HCT116 (cell line): ENCODE measurements around the gene ARSI. TPM values are rescaled to one million over a fixed set of nuclear protein-coding genes. Genes with fewer than 3 reads are reported as not detected.

ENCODE experiments used
- ATAC-seq: fragments of 200-7000 bp; cut with Tn5 transposase; 2 replicates; pipeline ENCODE4 v1.9.1; 2020; ENCODE audit warnings: mild to moderate bottlenecking, moderate library complexity
- BruUV-seq: library from RNA; stranded (reverse); fragments of 400-500 nt; replicated peaks from 2 replicates; lab custom pipeline; 2021; lab: Mats Ljungman, UMichigan
- CTCF ChIA-PET: fragments of 300-600 bp; sonication (Branson Sonifier 250); formaldehyde crosslinking; loops from one replicate; lab custom pipeline; 2021; ENCODE audit warnings: antibody characterized with exemption; lab: Charles Lee
- POLR2A ChIA-PET: fragments of 300-600, 350-600 bp; sonication (Branson Sonifier 250); formaldehyde crosslinking; loops from one replicate; lab custom pipeline; 2021; ENCODE audit warnings: antibody characterized with exemption; lab: Charles Lee
- RAD21 ChIA-PET, 2 experiments: fragments of 300-600 bp; sonication (Branson Sonifier 250); formaldehyde crosslinking; loops; one replicate each; lab custom pipeline; 2023; ENCODE audit warnings: low total read pairs in 2 of 2; ENCODE audit not compliant: uncharacterized antibody in 2 of 2, unreplicated experiment in 2 of 2, low non-redundant PET in 1 of 2; lab: Charles Lee
- DNase-seq: peaks from one replicate; pipeline ENCODE4 v3.0.0-alpha.2; 2010; ENCODE audit warnings: low read depth, low spot score
- H2AFZ ChIP-seq: fragments of 200-600 bp; shearing (Covaris generic), sonication (generic); 2 replicates; pipeline ENCODE4 v1.6.1; 2017; ENCODE audit warnings: low read depth, mixed run types, mixed read lengths, antibody characterized with exemption, low read length; ENCODE audit not compliant: poor library complexity, severe bottlenecking
- H3K27ac ChIP-seq: 2 replicates; pipeline ENCODE4 v1.5.1; 2012; ENCODE audit warnings: low read depth, low read length
- H3K27me3 ChIP-seq: fragments of 200-600 bp; sonication (generic); 2 replicates; pipeline ENCODE4 v1.6.1; 2016; ENCODE audit warnings: mixed run types, low read length, mixed read lengths; ENCODE audit not compliant: insufficient read depth
- H3K36me3 ChIP-seq, 2 experiments: fragments of 200-500 bp in 1 of 2; fragments of 200-600 bp in 1 of 2; sonication (Bioruptor generic) in 1 of 2; sonication (generic) in 1 of 2; 2 replicates each; pipeline versions ENCODE4 v1.5.1 to v1.6.1; 2014 to 2016; ENCODE audit warnings: low read length in 2 of 2, inconsistent platforms in 1 of 2, mixed read lengths in 1 of 2, mixed run types in 1 of 2; ENCODE audit not compliant: insufficient read depth in 2 of 2, control insufficient read depth in 1 of 2
- H3K4me1 ChIP-seq, 2 experiments: fragments of 200-600 bp in 1 of 2; sonication (generic) in 1 of 2; 2 replicates each; pipeline versions ENCODE4 v1.5.1 to v1.6.1; 2012 to 2017; ENCODE audit warnings: low read length in 2 of 2, inconsistent platforms in 1 of 2, mild to moderate bottlenecking in 1 of 2, mixed read lengths in 1 of 2, mixed run types in 1 of 2, moderate library complexity in 1 of 2; ENCODE audit not compliant: insufficient read depth in 2 of 2, control insufficient read depth in 1 of 2
- H3K4me2 ChIP-seq: fragments of 200-600 bp; sonication (generic); 2 replicates; pipeline ENCODE4 v1.6.1; 2017; ENCODE audit warnings: mixed run types, low read length, mixed read lengths
- H3K4me3 ChIP-seq, 2 experiments: fragments of 200-600 bp in 1 of 2; sonication (generic) in 1 of 2; replicated peaks in 1 of 2; 2 replicates each; pipeline ENCODE4 v1.5.1; 2011 to 2016; ENCODE audit warnings: low read length in 2 of 2, control low read depth in 1 of 2, low read depth in 1 of 2, mild to moderate bottlenecking in 1 of 2, mixed read lengths in 1 of 2, mixed run types in 1 of 2
- H3K79me2 ChIP-seq: fragments of 200-600 bp; sonication (generic); 2 replicates; pipeline ENCODE4 v1.6.1; 2017; ENCODE audit warnings: mild to moderate bottlenecking, mixed run types, low read length, moderate library complexity, mixed read lengths; ENCODE audit not compliant: insufficient read depth
- H3K9ac ChIP-seq: fragments of 200-600 bp; sonication (generic); 2 replicates; pipeline ENCODE4 v1.6.1; 2016; ENCODE audit warnings: low read length, mixed read lengths
- H3K9me2 ChIP-seq: fragments of 200-600 bp; sonication (generic), shearing (Covaris generic); 2 replicates; pipeline ENCODE4 v1.6.1; 2017; ENCODE audit warnings: mixed run types, mild to moderate bottlenecking, moderate library complexity; ENCODE audit not compliant: insufficient read depth
- H3K9me3 ChIP-seq, 2 experiments: fragments of 200-500 bp in 1 of 2; fragments of 200-600 bp in 1 of 2; sonication (Bioruptor generic) in 1 of 2; sonication (generic) in 1 of 2; 2 replicates each; pipeline ENCODE4 v1.6.1; 2014 to 2017; ENCODE audit warnings: low read length in 2 of 2, mixed read lengths in 2 of 2, inconsistent platforms in 1 of 2, low read depth in 1 of 2, mild to moderate bottlenecking in 1 of 2, mixed run types in 1 of 2, moderate library complexity in 1 of 2; ENCODE audit not compliant: control insufficient read depth in 1 of 2, insufficient read depth in 1 of 2
- H4K20me1 ChIP-seq: fragments of 200-600 bp; sonication (generic), shearing (Covaris generic); 2 replicates; pipeline ENCODE4 v1.6.1; 2017; ENCODE audit warnings: mixed run types, mild to moderate bottlenecking, moderate library complexity; ENCODE audit not compliant: insufficient read depth
- ATF3 ChIP-seq: IDR thresholded peaks from 2 replicates; pipeline ENCODE4 v1.6.1; 2012
- CEBPB ChIP-seq: IDR thresholded peaks from 2 replicates; pipeline ENCODE4 v1.6.1; 2012; ENCODE audit warnings: low read depth
- ELF1 ChIP-seq: IDR thresholded peaks from 2 replicates; pipeline ENCODE4 v1.6.1; 2012; ENCODE audit warnings: low read depth, borderline replicate concordance
- EZH2 ChIP-seq: fragments of 200-600 bp; sonication (generic); IDR thresholded peaks from 2 replicates; pipeline ENCODE4 v1.6.1; 2017; ENCODE audit warnings: antibody characterized with exemption, mixed run types
- EZH2phosphoT487 ChIP-seq: fragments of 200-600 bp; IDR thresholded peaks from 2 replicates; pipeline ENCODE4 v1.6.1; 2018; ENCODE audit warnings: antibody characterized with exemption, borderline replicate concordance
- FOSL1 ChIP-seq: IDR thresholded peaks from 2 replicates; pipeline ENCODE4 v1.6.1; 2012; ENCODE audit warnings: low read depth
- JUND ChIP-seq: IDR thresholded peaks from 2 replicates; pipeline ENCODE4 v1.6.1; 2012
- MAX ChIP-seq: IDR thresholded peaks from 2 replicates; pipeline ENCODE4 v1.6.1; 2012
- RAD21 ChIP-seq: IDR thresholded peaks from 2 replicates; pipeline ENCODE4 v1.6.1; 2012; ENCODE audit warnings: low read depth, mild to moderate bottlenecking
- SIN3A ChIP-seq: IDR thresholded peaks from 2 replicates; pipeline ENCODE4 v1.6.1; 2012; ENCODE audit warnings: low read depth
- SRF ChIP-seq: IDR thresholded peaks from 2 replicates; pipeline ENCODE4 v1.6.1; 2012; ENCODE audit warnings: low read depth
- TCF7L2 ChIP-seq: IDR thresholded peaks from 2 replicates; pipeline ENCODE4 v1.7.0; 2011; ENCODE audit warnings: borderline replicate concordance, inconsistent platforms; ENCODE audit not compliant: insufficient read depth, insufficient read length; ENCODE audit errors: extremely low read depth
- YY1 ChIP-seq: IDR thresholded peaks from 2 replicates; pipeline ENCODE4 v1.6.1; 2011; ENCODE audit warnings: low read length, low read depth, moderate library complexity, mild to moderate bottlenecking; ENCODE audit not compliant: insufficient replicate concordance; ENCODE audit errors: extremely low read depth
- ZBTB33 ChIP-seq: IDR thresholded peaks from 2 replicates; pipeline ENCODE4 v1.6.1; 2011; ENCODE audit warnings: mild to moderate bottlenecking, low read length, moderate library complexity; ENCODE audit not compliant: insufficient replicate concordance; ENCODE audit errors: extremely low read depth
- ZNF274 ChIP-seq: fragments of 200-500 bp; sonication (Bioruptor generic); IDR thresholded peaks from 2 replicates; pipeline ENCODE4 v1.6.1; 2014; ENCODE audit warnings: mild to moderate bottlenecking, low read depth, low read length, inconsistent platforms
- intact Hi-C: fragments of 100-400 bp; cut with micrococcal nuclease; formaldehyde crosslinking; loops from 2 replicates; pipeline ENCODE4 v1.10.0; 2022
- total RNA-seq: library from RNA; stranded (reverse); gene quantifications from one replicate; pipeline ENCODE4 v1.2.1, GENCODE V29; 2021; ENCODE audit not compliant: unreplicated experiment

ARSI gene
- total RNA-seq, 1 experiment from 2014 or later, result 0.07 TPM

- POLR2A ChIA-PET, result no interaction called here
- intact Hi-C loops, result no loop called here
- CTCF ChIA-PET, result no interaction called here
- Histone ChIP-seq H3K27ac (no peak overlapping the region), H3K9me3 (no peaks in the 10 kb centered on the region), H2AFZ (no peak overlapping the region), H3K4me2 (no peak overlapping the region), H3K4me1 (no peaks in the 10 kb centered on the region), H3K27me3 (no peaks in the 10 kb centered on the region), H3K9ac (no peak overlapping the region), H3K4me3 (no peak overlapping the region), H3K36me3 (no peaks in the 10 kb centered on the region), H4K20me1 (no peaks in the 10 kb centered on the region), H3K9me2 (no peaks in the 10 kb centered on the region), H3K79me2 (no peaks in the 10 kb centered on the region)
- DNase-seq (no peak), ATAC-seq (no peak)
- BruUV-seq, result no TSS peak
- no peak for TF ChIP-seq FOSL1
- TF ChIP-seq SIN3A, result no peak
- TF ChIP-seq EZH2, result no peak
- TF ChIP-seq ZNF274, result no peak
- no peak for TF ChIP-seq YY1
- TF ChIP-seq CEBPB, result no peak
- TF ChIP-seq ZBTB33, result no peak
- TF ChIP-seq EZH2phosphoT487, result no peak
- TF ChIP-seq ELF1, result no peak
- TF ChIP-seq ATF3, result no peak
- TF ChIP-seq JUND, result no peak
- no peak for TF ChIP-seq TCF7L2
- no peak for TF ChIP-seq RAD21
- TF ChIP-seq SRF, result no peak
- no peak for TF ChIP-seq MAX
- RAD21 ChIA-PET, result no interaction called here
Measured at GRCh38 chr5:150246835-150247234, 55.9 kb downstream of the ARSI start.
